A549 (cell line): ENCODE measurements around the gene KRT13. TPM values are rescaled to one million over a fixed set of nuclear protein-coding genes. Genes with fewer than 3 reads are reported as not detected.

Experiments used
- ATAC-seq, 2 experiments: fragments of 200-7000 bp in 1 of 2; fragments of >200 bp in 1 of 2; cut with Nextera tagmentation in 1 of 2; cut with Tn5 transposase in 1 of 2; 3 replicates each; pipeline versions ENCODE4 v1.8.0 to v1.9.1; 2018 to 2020; ENCODE audit warnings: mild to moderate bottlenecking in 1 of 2, moderate library complexity in 1 of 2
- CTCF ChIA-PET: fragments of 300-600 bp; sonication (Branson Sonifier 250); formaldehyde crosslinking; extraction: SDS; loops from one replicate; lab custom pipeline; 2021; ENCODE audit warnings: antibody characterized with exemption, inconsistent platforms; lab: Yijun Ruan, JAX
- POLR2A ChIA-PET: fragments of 350-600 bp; formaldehyde crosslinking; extraction: SDS; loops from one replicate; lab custom pipeline; 2021; ENCODE audit warnings: antibody characterized with exemption, inconsistent platforms; lab: Yijun Ruan, JAX
- DNase-seq, 2 experiments: peaks; one replicate each; pipeline versions ENCODE4 v3.0.0 to v3.0.0-alpha.2; 2011 to 2016; ENCODE audit warnings: low read depth in 1 of 2, low spot score in 1 of 2
- FAIRE-seq: peaks from 2 replicates; lab custom pipeline; 2011; peaks lifted over from hg19 to GRCh38; lab: Jason Lieb, UNC
- H3K27ac ChIP-seq, 2 experiments: fragments of >200 bp; sonication (Bioruptor Twin); formaldehyde crosslinking; 3 replicates each; pipeline ENCODE4 v1.5.1; 2016 to 2017
- H3K4me1 ChIP-seq: fragments of >200 bp; sonication (Bioruptor Twin); formaldehyde crosslinking; 3 replicates; pipeline ENCODE4 v1.6.1; 2016
- H3K4me2 ChIP-seq: fragments of >200 bp; sonication (Bioruptor Twin); formaldehyde crosslinking; 3 replicates; pipeline ENCODE4 v1.6.1; 2016
- H3K4me3 ChIP-seq: fragments of >200 bp; sonication (Bioruptor Twin); formaldehyde crosslinking; 3 replicates; pipeline ENCODE4 v1.5.1; 2016
- H3K9me3 ChIP-seq: fragments of >200 bp; sonication (Bioruptor Twin); formaldehyde crosslinking; 3 replicates; pipeline ENCODE4 v1.6.1; 2016
- CBX2 ChIP-seq: fragments of 200-600 bp; sonication (generic); IDR thresholded peaks from 2 replicates; pipeline ENCODE4 v1.6.1; 2016; ENCODE audit warnings: low read depth, mild to moderate bottlenecking, borderline replicate concordance
- CHD4 ChIP-seq: fragments of 200-600 bp; sonication (generic); IDR thresholded peaks from 2 replicates; pipeline ENCODE4 v1.6.1; 2016; ENCODE audit warnings: antibody characterized with exemption, mild to moderate bottlenecking, borderline replicate concordance
- EHMT2 ChIP-seq: fragments of 200-600 bp; sonication (generic); IDR thresholded peaks from 2 replicates; pipeline ENCODE4 v1.6.1; 2016; ENCODE audit warnings: antibody characterized with exemption, low read depth, mild to moderate bottlenecking, moderate library complexity
- GATA3 ChIP-seq: IDR thresholded peaks from 2 replicates; pipeline ENCODE4 v1.6.1; 2012; ENCODE audit warnings: borderline replicate concordance
- KDM1A ChIP-seq: fragments of 200-600 bp; sonication (generic); IDR thresholded peaks from 2 replicates; pipeline ENCODE4 v1.6.1; 2016; ENCODE audit warnings: low read depth, mild to moderate bottlenecking
- KDM5A ChIP-seq: fragments of 200-600 bp; sonication (generic); IDR thresholded peaks from 2 replicates; pipeline ENCODE4 v1.6.1; 2016; ENCODE audit warnings: antibody characterized with exemption, mild to moderate bottlenecking
- NR3C1 ChIP-seq: fragments of >200 bp; sonication (Bioruptor Twin); formaldehyde crosslinking; IDR thresholded peaks from 3 replicates; pipeline ENCODE4 v1.6.1; 2017
- PHF8 ChIP-seq: fragments of 200-600 bp; sonication (generic); IDR thresholded peaks from 2 replicates; pipeline ENCODE4 v1.6.1; 2016; ENCODE audit warnings: low read depth, mild to moderate bottlenecking, antibody characterized with exemption, moderate library complexity, borderline replicate concordance
- POLR2AphosphoS2 ChIP-seq: conservative IDR thresholded peaks from 2 replicates; pipeline ENCODE4 v1.6.1; 2012; ENCODE audit warnings: low read length, improper control_type of control experiment, inconsistent platforms
- SMC3 ChIP-seq: fragments of >200 bp; sonication (Bioruptor Twin); formaldehyde crosslinking; IDR thresholded peaks from 3 replicates; pipeline ENCODE4 v1.6.1; 2018; ENCODE audit warnings: inconsistent platforms
- TFCP2L1 ChIP-seq: fragments of 250-450 bp; sonication (Bioruptor Pico); IDR thresholded peaks from 2 replicates; pipeline ENCODE4 v1.5.0; 2021; ENCODE audit warnings: mild to moderate bottlenecking
- ZC3H11A ChIP-seq: fragments of 450-650 bp; IDR thresholded peaks from 2 replicates; pipeline ENCODE4 v1.6.1; 2014; ENCODE audit warnings: antibody characterized with exemption, mild to moderate bottlenecking
- ZNF302 ChIP-seq: fragments of 250-450 bp; sonication (Bioruptor Pico); IDR thresholded peaks from 2 replicates; pipeline ENCODE4 v1.9.0; 2021; ENCODE audit warnings: inconsistent platforms, mild to moderate bottlenecking, moderate library complexity
- WGBS: methylation state at CpG from one replicate; pipeline ENCODE4 v1.1.6; 2017; ENCODE audit errors: missing lambda C conversion rate; 5-methylcytosine and 5-hydroxymethylcytosine counted together
- polyA minus RNA-seq: library from RNA; depleted of rRNA, polyadenylated mRNA; stranded (reverse); fragments of >200 nt; gene quantifications from 2 replicates; pipeline ENCODE4 v1.2.3, GENCODE V29; 2011; rRNA and poly(A)+ RNA removed
- polyA plus RNA-seq, 4 experiments: library from polyadenylated mRNA; depleted of rRNA in 3 of 4; stranded (reverse); fragments of >200 nt; fragmentation: RNase III in 1 of 4; extraction: RNeasy Plus Mini Kit Qiagen cat#74134 plus additional on column Dnase treatment in 1 of 4; gene quantifications; 2 replicates in 3 of 4; 3 replicates in 1 of 4; pipeline ENCODE4 v1.2.3, GENCODE V29; 2011 to 2017
- TF ChIP-seq, protein P1 (sequence below): fragments of >200 bp; sonication (Bioruptor Twin); formaldehyde crosslinking; IDR thresholded peaks from 3 replicates; pipeline ENCODE4 v1.5.1; 2016
- TF ChIP-seq, protein P2 (sequence below): fragments of >200 bp; sonication (Bioruptor Twin); formaldehyde crosslinking; IDR thresholded peaks from 3 replicates; pipeline ENCODE4 v1.6.1; 2016
- TF ChIP-seq, protein P3 (sequence below): fragments of 250-450 bp; sonication (Bioruptor Pico); IDR thresholded peaks from 2 replicates; pipeline ENCODE4 v1.5.0; 2021; ENCODE audit warnings: mild to moderate bottlenecking, moderate library complexity, borderline replicate concordance

The KRT13 gene
- 0.06 and 0.08 TPM in 2 replicates for polyA plus RNA-seq (2011; rRNA removed)
- 0.03 and 0.05 TPM in 2 replicates for polyA plus RNA-seq (2012; cell fraction: cytosol; rRNA removed)
- 0.17 TPM in 1 of 2 replicates, not detected in the other for polyA plus RNA-seq (2012; cell fraction: nucleus; rRNA removed)
- polyA plus RNA-seq (2017; fragmentation: RNase III; extraction: RNeasy Plus Mini Kit Qiagen cat#74134 plus additional on column Dnase treatment), result not detected in 3 replicates
- polyA minus RNA-seq, result not detected in 2 replicates

DNA sequence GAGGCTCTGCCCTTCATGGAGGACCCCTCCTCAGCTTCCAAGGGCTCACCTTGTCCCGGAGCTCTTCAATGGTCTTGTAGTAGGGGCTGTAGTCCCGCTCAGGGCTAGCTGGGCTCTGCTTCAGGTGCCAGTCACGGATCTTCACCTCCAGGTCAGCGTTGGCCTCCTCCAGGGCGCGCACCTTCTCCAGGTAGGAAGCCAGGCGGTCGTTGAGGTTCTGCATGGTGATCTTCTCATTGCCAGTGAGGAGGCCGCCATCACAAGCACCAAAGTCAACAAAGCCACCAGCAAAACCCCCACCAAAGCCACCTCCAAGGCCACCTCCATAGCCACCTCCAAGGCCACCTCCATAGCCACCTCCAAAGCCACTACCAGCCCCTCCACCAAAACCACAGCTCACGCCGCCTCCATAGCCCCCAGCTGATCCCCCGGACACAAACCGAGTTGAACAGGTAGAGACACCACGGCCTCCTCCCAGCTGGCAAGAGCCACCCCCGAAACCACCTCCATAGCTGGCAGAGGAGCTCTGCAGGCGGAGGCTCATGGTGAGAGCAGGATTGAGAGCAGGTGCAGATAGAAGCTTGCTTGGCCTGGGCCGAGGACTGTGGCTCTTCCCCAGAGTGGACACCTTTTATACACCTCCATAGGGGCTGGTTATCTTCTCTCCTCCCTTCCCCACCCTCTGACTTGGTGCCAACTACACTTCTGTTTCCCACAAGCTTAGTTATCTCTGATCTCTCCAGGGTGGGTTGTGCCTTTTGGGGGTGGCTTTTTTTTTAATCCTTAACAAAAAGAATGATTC lies at the start of gene KRT13:
Gene KRT13 (minus strand): TSS at position 606 of the 802 bp plus-strand sequence. CDS start 62 bp downstream, at position 544.
- FAIRE-seq (no peak), ATAC-seq (no peak), DNase-seq (no peak)
- no peaks in the 10 kb centered on the region for H3K9me3 ChIP-seq
- H3K4me1 ChIP-seq, result peaks cover 4% of the 10 kb centered on the region
- H3K4me3 ChIP-seq, result no peak within 1 kb of the TSS
- POLR2A ChIA-PET, result interaction anchor here (1.5 kb wide), 1 partner anchor 25 kb away, joined by 3 read pairs; no protein-coding TSS in a partner anchor
- TF ChIP-seq KDM1A, result no peak
- no peak for TF ChIP-seq ZNF302 (CRISPR knock-in tag)
- no peak for TF ChIP-seq GATA3
- TF ChIP-seq, protein P1, sequence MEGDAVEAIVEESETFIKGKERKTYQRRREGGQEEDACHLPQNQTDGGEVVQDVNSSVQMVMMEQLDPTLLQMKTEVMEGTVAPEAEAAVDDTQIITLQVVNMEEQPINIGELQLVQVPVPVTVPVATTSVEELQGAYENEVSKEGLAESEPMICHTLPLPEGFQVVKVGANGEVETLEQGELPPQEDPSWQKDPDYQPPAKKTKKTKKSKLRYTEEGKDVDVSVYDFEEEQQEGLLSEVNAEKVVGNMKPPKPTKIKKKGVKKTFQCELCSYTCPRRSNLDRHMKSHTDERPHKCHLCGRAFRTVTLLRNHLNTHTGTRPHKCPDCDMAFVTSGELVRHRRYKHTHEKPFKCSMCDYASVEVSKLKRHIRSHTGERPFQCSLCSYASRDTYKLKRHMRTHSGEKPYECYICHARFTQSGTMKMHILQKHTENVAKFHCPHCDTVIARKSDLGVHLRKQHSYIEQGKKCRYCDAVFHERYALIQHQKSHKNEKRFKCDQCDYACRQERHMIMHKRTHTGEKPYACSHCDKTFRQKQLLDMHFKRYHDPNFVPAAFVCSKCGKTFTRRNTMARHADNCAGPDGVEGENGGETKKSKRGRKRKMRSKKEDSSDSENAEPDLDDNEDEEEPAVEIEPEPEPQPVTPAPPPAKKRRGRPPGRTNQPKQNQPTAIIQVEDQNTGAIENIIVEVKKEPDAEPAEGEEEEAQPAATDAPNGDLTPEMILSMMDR, result no peak
- TF ChIP-seq, protein P2, sequence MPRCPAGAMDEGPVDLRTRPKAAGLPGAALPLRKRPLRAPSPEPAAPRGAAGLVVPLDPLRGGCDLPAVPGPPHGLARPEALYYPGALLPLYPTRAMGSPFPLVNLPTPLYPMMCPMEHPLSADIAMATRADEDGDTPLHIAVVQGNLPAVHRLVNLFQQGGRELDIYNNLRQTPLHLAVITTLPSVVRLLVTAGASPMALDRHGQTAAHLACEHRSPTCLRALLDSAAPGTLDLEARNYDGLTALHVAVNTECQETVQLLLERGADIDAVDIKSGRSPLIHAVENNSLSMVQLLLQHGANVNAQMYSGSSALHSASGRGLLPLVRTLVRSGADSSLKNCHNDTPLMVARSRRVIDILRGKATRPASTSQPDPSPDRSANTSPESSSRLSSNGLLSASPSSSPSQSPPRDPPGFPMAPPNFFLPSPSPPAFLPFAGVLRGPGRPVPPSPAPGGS, result no peak
- TF ChIP-seq, protein P3, sequence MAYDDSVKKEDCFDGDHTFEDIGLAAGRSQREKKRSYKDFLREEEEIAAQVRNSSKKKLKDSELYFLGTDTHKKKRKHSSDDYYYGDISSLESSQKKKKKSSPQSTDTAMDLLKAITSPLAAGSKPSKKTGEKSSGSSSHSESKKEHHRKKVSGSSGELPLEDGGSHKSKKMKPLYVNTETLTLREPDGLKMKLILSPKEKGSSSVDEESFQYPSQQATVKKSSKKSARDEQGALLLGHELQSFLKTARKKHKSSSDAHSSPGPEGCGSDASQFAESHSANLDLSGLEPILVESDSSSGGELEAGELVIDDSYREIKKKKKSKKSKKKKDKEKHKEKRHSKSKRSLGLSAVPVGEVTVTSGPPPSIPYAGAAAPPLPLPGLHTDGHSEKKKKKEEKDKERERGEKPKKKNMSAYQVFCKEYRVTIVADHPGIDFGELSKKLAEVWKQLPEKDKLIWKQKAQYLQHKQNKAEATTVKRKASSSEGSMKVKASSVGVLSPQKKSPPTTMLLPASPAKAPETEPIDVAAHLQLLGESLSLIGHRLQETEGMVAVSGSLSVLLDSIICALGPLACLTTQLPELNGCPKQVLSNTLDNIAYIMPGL (CRISPR knock-in tag), result no peak
- no peak for TF ChIP-seq POLR2AphosphoS2
- TF ChIP-seq PHF8, result no peak
- no peak for TF ChIP-seq KDM5A
- no peak for TF ChIP-seq ZC3H11A
- TF ChIP-seq TFCP2L1 (CRISPR knock-in tag), result no peak
- TF ChIP-seq CHD4, result no peak
- no peak for TF ChIP-seq NR3C1
- no peak within 1 kb of the TSS for H3K27ac ChIP-seq
- H3K4me2 ChIP-seq, result no peak within 1 kb of the TSS
- WGBS, result 72% methylated on average over 17 of the region's 17 CpGs
- CTCF ChIA-PET, result interaction anchor here (0.7 to 20.5 kb wide), 11 partner anchors 8 to 702 kb away, joined by 3 to 163 read pairs (median 4); partner anchors contain the start of genes KRT15 and KRT36

DNA sequence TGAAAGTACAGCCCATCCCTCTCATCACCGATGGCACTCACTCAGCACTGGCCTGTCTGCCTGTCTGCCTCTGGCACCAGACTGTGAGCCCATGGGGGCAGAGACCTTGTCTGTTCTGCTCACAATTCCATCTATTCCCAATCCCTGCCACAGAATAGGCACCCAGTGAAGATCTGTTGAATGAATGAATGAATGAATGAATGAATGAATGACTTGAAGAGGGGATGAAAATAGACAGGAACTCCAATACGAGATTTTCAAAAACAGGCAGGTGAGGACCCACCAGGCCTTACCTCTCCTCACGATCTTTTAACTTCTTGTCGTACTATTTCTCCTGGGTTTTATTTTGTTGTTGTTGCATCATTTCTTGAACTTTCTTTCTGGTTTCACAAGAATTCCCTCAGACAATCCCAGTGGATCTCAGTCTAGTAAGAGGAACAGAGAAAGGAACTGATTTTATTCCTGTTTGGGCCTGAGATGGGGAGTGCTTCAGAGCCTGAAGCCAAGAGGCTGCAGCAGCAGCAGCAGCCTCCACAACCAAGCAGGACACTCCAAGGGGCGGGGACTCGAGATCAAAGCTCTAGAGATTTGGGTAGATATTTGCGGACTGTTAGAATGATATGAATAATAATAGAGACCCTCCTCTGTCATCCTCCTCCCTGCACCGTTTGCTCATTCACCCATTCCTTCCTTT lies 48.7 kb upstream of the KRT13 start:
- peaks cover 15% of the 10 kb centered on the region for H3K4me1 ChIP-seq
- CTCF ChIA-PET, result interaction anchor here (1.2 to 15.8 kb wide), 10 partner anchors 12 to 939 kb away, joined by 3 to 533 read pairs (median 113); partner anchors contain the start of gene KRT9
- no peak for TF ChIP-seq EHMT2
- no peak for TF ChIP-seq CBX2
- no peak for TF ChIP-seq SMC3
- no peak overlapping the region for H3K27ac ChIP-seq
- no peak overlapping the region for H3K4me3 ChIP-seq
- H3K9me3 ChIP-seq, result no peaks in the 10 kb centered on the region
- POLR2A ChIA-PET, result no interaction called here
- no peak overlapping the region for H3K4me2 ChIP-seq
- 71% methylated on average over 8 of the region's 8 CpGs for WGBS
- no peak for ATAC-seq
- DNase-seq, result no peak
- FAIRE-seq, result peak; percentile 65
